NCI-H2196 (cell line): ENCODE results near the gene SDC3.
A peak's percentile ranks its signal among the peaks of the same experiment; 100 is the strongest.

ENCODE experiments used
- DNase-seq: peaks from one replicate; lab custom pipeline; 2025; ENCODE audit not compliant: unreplicated experiment; lab: John Stamatoyannopoulos, UW

The SDC3 gene

GRCh38 chr1:30823969-30824735 lies 84.4 kb downstream of the SDC3 start:
- DNase-seq, result peak; percentile 98

DNA sequence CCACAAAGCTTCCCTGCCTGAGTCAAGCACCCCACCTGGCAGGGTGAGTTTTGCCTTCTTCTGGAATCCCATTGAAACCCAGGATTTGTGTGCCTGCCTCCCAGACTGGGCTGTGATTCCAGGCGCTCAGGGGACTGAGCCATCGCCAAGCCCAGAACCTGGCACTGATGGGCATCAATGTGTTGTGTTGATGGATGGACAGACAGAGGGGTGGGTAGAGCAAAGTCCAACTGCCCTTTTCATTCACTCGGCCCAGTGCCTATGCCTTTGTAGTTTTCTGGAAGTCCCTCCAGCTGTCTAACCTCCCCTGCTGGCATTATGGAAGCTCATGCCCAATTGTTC lies 85.0 kb downstream of the SDC3 start:
- no peak for DNase-seq

- DNase-seq, result no peak
Measured at GRCh38 chr1:30822966-30823581, 85.5 kb downstream of the SDC3 start.

- DNase-seq, result no peak
Measured at GRCh38 chr1:30822006-30822405, 86.6 kb downstream of the SDC3 start.

- DNase-seq, result no peak
Measured at GRCh38 chr1:30820299-30820698, 88.3 kb downstream of the SDC3 start.
